Measurements from ENCODE around the gene AP5B1. TPM values are rescaled to one million over a fixed set of nuclear protein-coding genes. Genes with fewer than 3 reads are reported as not detected.

AP5B1 gene
- total RNA-seq, 1 experiment from 2014 or later = 9.4 TPM

- Histone ChIP-seq H4K20me1 (ENCODE audit: control insufficient read depth, insufficient read depth, insufficient read length) (no peaks in the 10 kb centered on the region), H3K9me3 (ENCODE audit: control insufficient read depth, low read depth, low read length) (no peaks in the 10 kb centered on the region), H2BK20ac (ENCODE audit: low read depth, low read length, poor library complexity, severe bottlenecking) (no peak overlapping the region), H2AFZ (ENCODE audit: low read length) (no peak overlapping the region), H3K23me2 (ENCODE audit: insufficient read length, low read depth, low read length, poor library complexity, severe bottlenecking) (peaks cover 10% of the 10 kb centered on the region), H2BK120ac (ENCODE audit: low read depth, low read length, poor library complexity, severe bottlenecking) (no peak overlapping the region), H4K91ac (ENCODE audit: insufficient read length, low read depth, low read length) (no peak overlapping the region), H3K4me2 (ENCODE audit: insufficient read depth, insufficient read length, low read length) (no peak overlapping the region), H4K5ac (ENCODE audit: insufficient read length, low read depth, low read length) (no peak overlapping the region), H3K9ac (ENCODE audit: extremely low read depth, insufficient read length, low read length) (no peak overlapping the region), H3K23ac (ENCODE audit: insufficient read length, low read depth, low read length) (no peak overlapping the region), H3K79me2 (ENCODE audit: insufficient read depth, low read length) (no peaks in the 10 kb centered on the region), H2BK15ac (ENCODE audit: low read depth, low read length) (no peak overlapping the region), H3K14ac (ENCODE audit: insufficient read depth, low read length) (no peak overlapping the region), H3K27ac (ENCODE audit: insufficient read length, low read depth, low read length) (no peak overlapping the region), H2AK5ac (ENCODE audit: insufficient read length, low read length) (no peak overlapping the region), H4K8ac (replicated peaks; ENCODE audit: insufficient read length, low read depth, low read length) (no peak overlapping the region), H2BK5ac (ENCODE audit: insufficient read length, low read length) (no peak overlapping the region), H3K4ac (ENCODE audit: low read depth, low read length) (no peak overlapping the region), H3K18ac (ENCODE audit: insufficient read length, low read depth, low read length) (no peak overlapping the region), H3K27me3 (ENCODE audit: insufficient read depth, low read length) (no peaks in the 10 kb centered on the region), H2BK12ac (ENCODE audit: insufficient read length, low read depth, low read length) (no peak overlapping the region), H3K4me1 (ENCODE audit: insufficient read depth, low read length) (no peaks in the 10 kb centered on the region), H3K79me1 (ENCODE audit: insufficient read depth, low read depth, low read length, poor library complexity, severe bottlenecking) (no peaks in the 10 kb centered on the region), H3K56ac (ENCODE audit: insufficient read length, low read depth, low read length) (no peak overlapping the region), H3T11ph (ENCODE audit: low read length) (no peak overlapping the region)
- H3K9me3 Mint-ChIP-seq = peaks cover 0 to 2% of the 10 kb centered on the region in 2 experiments; a peak in 1 of 5 replicates
- no peak overlapping the region for H3K27ac Mint-ChIP-seq
- no CpG with 5 or more reads among the region's 20 CpGs for WGBS (ENCODE audit: extremely low coverage, insufficient read length, low lambda C conversion rate)
- peaks cover 0 to 18% (median 8%) of the 10 kb centered on the region in 3 experiments; a peak in 4 of 7 replicates for H3K36me3 Mint-ChIP-seq (ENCODE audit: insufficient read depth in 1 of 3, low read depth in 3 of 3)
- H3K4me1 Mint-ChIP-seq = peaks cover 2 to 5% of the 10 kb centered on the region in 2 experiments
- no peak for DNase-seq
- no peak overlapping the region for H3K4me3 Mint-ChIP-seq
- no peak for TF ChIP-seq CTCF (conservative IDR thresholded peaks at IDR 0.05)
- H3K27me3 Mint-ChIP-seq (ENCODE audit: low read depth) = peaks cover 20% of the 10 kb centered on the region
Observed at GRCh38 chr11:65778431-65778900, 2.3 kb downstream of the AP5B1 start.
